Erythroblast (primary cell): ENCODE measurements around the gene PLB1.

ENCODE experiments used
- GATA1 ChIP-seq: IDR thresholded peaks from 2 replicates; pipeline ENCODE4 v1.6.1; 2011; ENCODE audit warnings: low read depth, mild to moderate bottlenecking, control low read depth, low read length, moderate library complexity
- POLR2A ChIP-seq: IDR thresholded peaks from 2 replicates; pipeline ENCODE4 v1.6.1; 2011; ENCODE audit warnings: mild to moderate bottlenecking, low read length

DNA sequence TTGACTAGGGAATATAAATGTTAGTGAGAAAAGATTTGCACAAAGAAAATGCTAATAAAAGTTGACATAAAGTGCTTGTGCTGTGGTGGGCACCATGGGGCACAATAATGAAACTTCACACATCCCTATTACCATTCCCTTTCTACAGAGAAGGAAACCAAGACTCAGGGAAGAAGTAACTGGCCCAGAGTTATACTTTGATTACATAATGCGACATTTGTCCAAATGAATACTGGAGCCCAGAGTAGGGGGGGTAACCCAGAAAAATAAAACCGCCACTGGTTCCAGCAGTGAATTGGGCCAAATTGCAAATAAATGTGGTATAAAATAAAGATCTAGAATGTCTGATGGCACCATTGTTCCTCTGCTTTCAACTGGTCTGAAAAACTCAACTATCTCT lies 149.7 kb downstream of the PLB1 start:
- TF ChIP-seq POLR2A (no peak), GATA1 (no peak)
